Measurements from ENCODE around the gene FN1.

Gene FN1

GRCh38 chr2:215378045-215378444 is 57.8 kb downstream of the FN1 start:
- TF ChIP-seq, protein P1, sequence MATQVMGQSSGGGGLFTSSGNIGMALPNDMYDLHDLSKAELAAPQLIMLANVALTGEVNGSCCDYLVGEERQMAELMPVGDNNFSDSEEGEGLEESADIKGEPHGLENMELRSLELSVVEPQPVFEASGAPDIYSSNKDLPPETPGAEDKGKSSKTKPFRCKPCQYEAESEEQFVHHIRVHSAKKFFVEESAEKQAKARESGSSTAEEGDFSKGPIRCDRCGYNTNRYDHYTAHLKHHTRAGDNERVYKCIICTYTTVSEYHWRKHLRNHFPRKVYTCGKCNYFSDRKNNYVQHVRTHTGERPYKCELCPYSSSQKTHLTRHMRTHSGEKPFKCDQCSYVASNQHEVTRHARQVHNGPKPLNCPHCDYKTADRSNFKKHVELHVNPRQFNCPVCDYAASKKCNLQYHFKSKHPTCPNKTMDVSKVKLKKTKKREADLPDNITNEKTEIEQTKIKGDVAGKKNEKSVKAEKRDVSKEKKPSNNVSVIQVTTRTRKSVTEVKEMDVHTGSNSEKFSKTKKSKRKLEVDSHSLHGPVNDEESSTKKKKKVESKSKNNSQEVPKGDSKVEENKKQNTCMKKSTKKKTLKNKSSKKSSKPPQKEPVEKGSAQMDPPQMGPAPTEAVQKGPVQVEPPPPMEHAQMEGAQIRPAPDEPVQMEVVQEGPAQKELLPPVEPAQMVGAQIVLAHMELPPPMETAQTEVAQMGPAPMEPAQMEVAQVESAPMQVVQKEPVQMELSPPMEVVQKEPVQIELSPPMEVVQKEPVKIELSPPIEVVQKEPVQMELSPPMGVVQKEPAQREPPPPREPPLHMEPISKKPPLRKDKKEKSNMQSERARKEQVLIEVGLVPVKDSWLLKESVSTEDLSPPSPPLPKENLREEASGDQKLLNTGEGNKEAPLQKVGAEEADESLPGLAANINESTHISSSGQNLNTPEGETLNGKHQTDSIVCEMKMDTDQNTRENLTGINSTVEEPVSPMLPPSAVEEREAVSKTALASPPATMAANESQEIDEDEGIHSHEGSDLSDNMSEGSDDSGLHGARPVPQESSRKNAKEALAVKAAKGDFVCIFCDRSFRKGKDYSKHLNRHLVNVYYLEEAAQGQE (IDR thresholded peaks at IDR 0.05; ENCODE audit: low read depth) = no peak
- TF ChIP-seq TCF12 (IDR thresholded peaks at IDR 0.05; ENCODE audit: low read depth) = no peak
- no peak for TF ChIP-seq CREB1 (IDR thresholded peaks at IDR 0.05; ENCODE audit: low read depth)
- no peak for TF ChIP-seq FOXM1 (IDR thresholded peaks at IDR 0.05; ENCODE audit: borderline replicate concordance, low read depth)
- no peak for TF ChIP-seq TEAD4 (IDR thresholded peaks at IDR 0.05)
- TF ChIP-seq TAF1 (IDR thresholded peaks at IDR 0.05; ENCODE audit: low read depth) = no peak
- TF ChIP-seq ZBTB7A (IDR thresholded peaks at IDR 0.05; ENCODE audit: low read depth) = no peak
- no peak for TF ChIP-seq RAD21 (IDR thresholded peaks at IDR 0.05; ENCODE audit: low read depth)
- TF ChIP-seq YY1 (IDR thresholded peaks at IDR 0.05; ENCODE audit: low read depth) = no peak
- no peak for TF ChIP-seq USF1 (IDR thresholded peaks at IDR 0.05)
- no peak for TF ChIP-seq CEBPB (IDR thresholded peaks at IDR 0.05)
- no peak for TF ChIP-seq NFIC (IDR thresholded peaks at IDR 0.05)
- TF ChIP-seq EP300 (IDR thresholded peaks at IDR 0.05; ENCODE audit: borderline replicate concordance) = no peak
- TF ChIP-seq, protein P2, sequence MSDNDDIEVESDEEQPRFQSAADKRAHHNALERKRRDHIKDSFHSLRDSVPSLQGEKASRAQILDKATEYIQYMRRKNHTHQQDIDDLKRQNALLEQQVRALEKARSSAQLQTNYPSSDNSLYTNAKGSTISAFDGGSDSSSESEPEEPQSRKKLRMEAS (IDR thresholded peaks at IDR 0.05) = no peak
- no peak for TF ChIP-seq EGR1 (IDR thresholded peaks at IDR 0.05)

- no peak for TF ChIP-seq EGR1 (IDR thresholded peaks at IDR 0.05)
- no peak for TF ChIP-seq TAF1 (IDR thresholded peaks at IDR 0.05; ENCODE audit: low read depth)
- no peak for TF ChIP-seq ZBTB7A (IDR thresholded peaks at IDR 0.05; ENCODE audit: low read depth)
- no peak for TF ChIP-seq RAD21 (IDR thresholded peaks at IDR 0.05; ENCODE audit: low read depth)
- no peak for TF ChIP-seq FOXM1 (IDR thresholded peaks at IDR 0.05; ENCODE audit: borderline replicate concordance, low read depth)
- no peak for TF ChIP-seq CREB1 (IDR thresholded peaks at IDR 0.05; ENCODE audit: low read depth)
- no peak for TF ChIP-seq TEAD4 (IDR thresholded peaks at IDR 0.05)
- no peak for TF ChIP-seq NFIC (IDR thresholded peaks at IDR 0.05)
- TF ChIP-seq TCF12 (IDR thresholded peaks at IDR 0.05; ENCODE audit: low read depth) = no peak
- TF ChIP-seq CEBPB (IDR thresholded peaks at IDR 0.05) = no peak
- TF ChIP-seq EP300 (IDR thresholded peaks at IDR 0.05; ENCODE audit: borderline replicate concordance) = no peak
- TF ChIP-seq USF1 (IDR thresholded peaks at IDR 0.05) = no peak
- TF ChIP-seq, protein P1 (IDR thresholded peaks at IDR 0.05; ENCODE audit: low read depth) = no peak
- TF ChIP-seq YY1 (IDR thresholded peaks at IDR 0.05; ENCODE audit: low read depth) = no peak
- TF ChIP-seq, protein P2 (IDR thresholded peaks at IDR 0.05) = no peak
These were observed 58.6 kb downstream of the FN1 start for GRCh38 chr2:215377283-215377682.

- TF ChIP-seq TEAD4 (IDR thresholded peaks at IDR 0.05) (no peak), ZBTB7A (IDR thresholded peaks at IDR 0.05; ENCODE audit: low read depth) (no peak), EP300 (IDR thresholded peaks at IDR 0.05; ENCODE audit: borderline replicate concordance) (no peak), CEBPB (IDR thresholded peaks at IDR 0.05) (no peak), YY1 (IDR thresholded peaks at IDR 0.05; ENCODE audit: low read depth) (no peak)
These were observed 59.6 kb downstream of the FN1 start for GRCh38 chr2:215376103-215376780.

- TF ChIP-seq USF1 (IDR thresholded peaks at IDR 0.05) (no peak), ZBTB7A (IDR thresholded peaks at IDR 0.05; ENCODE audit: low read depth) (no peak), CREB1 (IDR thresholded peaks at IDR 0.05; ENCODE audit: low read depth) (no peak), RAD21 (IDR thresholded peaks at IDR 0.05; ENCODE audit: low read depth) (no peak), NFIC (IDR thresholded peaks at IDR 0.05) (no peak)
These were observed 60.4 kb downstream of the FN1 start for GRCh38 chr2:215375467-215375830.

DNA sequence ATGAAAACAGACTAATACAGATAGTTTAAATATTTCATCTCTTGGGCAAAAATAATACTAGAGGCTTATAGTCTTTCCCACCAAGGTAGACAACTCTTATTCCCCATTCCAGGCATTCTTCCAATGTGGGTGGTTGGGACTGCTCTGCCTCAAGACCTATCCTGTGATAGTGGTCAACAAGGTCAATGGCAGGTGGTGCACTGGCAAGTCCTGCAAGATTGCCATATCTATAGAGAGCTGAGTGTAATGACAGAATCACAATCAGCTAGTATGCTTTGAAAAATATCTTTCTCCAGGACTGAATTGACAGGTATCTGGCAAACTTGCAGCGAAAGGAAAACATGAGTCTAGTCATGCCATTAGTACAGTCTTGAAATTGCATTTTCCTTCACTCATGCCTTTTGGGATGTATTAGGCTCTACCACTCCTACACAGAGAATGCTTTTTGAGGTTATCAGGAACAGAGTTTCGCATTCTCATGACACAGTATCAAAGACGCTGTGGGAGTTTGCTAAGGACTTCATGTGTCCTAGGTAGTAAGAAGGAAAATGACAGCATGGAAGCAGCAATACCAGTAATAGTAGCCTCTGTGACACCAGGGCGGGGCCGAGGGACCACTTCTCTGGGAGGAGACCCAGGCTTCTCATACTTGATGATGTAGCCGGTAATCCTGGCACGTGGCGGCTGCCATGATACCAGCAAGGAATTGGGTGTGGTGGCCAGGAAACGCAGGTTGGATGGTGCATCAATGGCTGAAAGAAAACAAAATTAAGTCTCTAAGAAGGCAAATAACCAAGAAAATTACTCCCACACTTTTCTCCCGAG is 61.0 kb downstream of the FN1 start:
- TF ChIP-seq TCF12 (IDR thresholded peaks at IDR 0.05; ENCODE audit: low read depth) = no peak
- no peak for TF ChIP-seq TEAD4 (IDR thresholded peaks at IDR 0.05)
- TF ChIP-seq, protein P1 (IDR thresholded peaks at IDR 0.05; ENCODE audit: low read depth) = no peak
- no peak for TF ChIP-seq NFIC (IDR thresholded peaks at IDR 0.05)
- no peak for TF ChIP-seq USF1 (IDR thresholded peaks at IDR 0.05)
- TF ChIP-seq EGR1 (IDR thresholded peaks at IDR 0.05) = no peak
- no peak for TF ChIP-seq CREB1 (IDR thresholded peaks at IDR 0.05; ENCODE audit: low read depth)
- TF ChIP-seq TAF1 (IDR thresholded peaks at IDR 0.05; ENCODE audit: low read depth) = no peak
- no peak for TF ChIP-seq EP300 (IDR thresholded peaks at IDR 0.05; ENCODE audit: borderline replicate concordance)
- no peak for TF ChIP-seq ZBTB7A (IDR thresholded peaks at IDR 0.05; ENCODE audit: low read depth)
- TF ChIP-seq CEBPB (IDR thresholded peaks at IDR 0.05) = no peak
- TF ChIP-seq, protein P2 (IDR thresholded peaks at IDR 0.05) = no peak
- no peak for TF ChIP-seq RAD21 (IDR thresholded peaks at IDR 0.05; ENCODE audit: low read depth)
- TF ChIP-seq FOXM1 (IDR thresholded peaks at IDR 0.05; ENCODE audit: borderline replicate concordance, low read depth) = no peak
- no peak for TF ChIP-seq YY1 (IDR thresholded peaks at IDR 0.05; ENCODE audit: low read depth)

All from Ishikawa (cell line).